Tibial artery (tissue), 4 donors: Measurements from ENCODE around the gene NRXN3.

Experiments used
- DNase-seq, 2 donors: peaks; one replicate each; pipeline ENCODE4 v3.0.0-alpha.2; 2019
- H3K27ac ChIP-seq, 2 donors: fragments of 200-600 bp; sonication (generic) in 1 of 2; 1 replicate in 1 of 2; 2 replicates in 1 of 2; pipeline ENCODE4 v1.5.1; 2018 to 2019; ENCODE audit warnings: mild to moderate bottlenecking in 1 of 2
- H3K27me3 ChIP-seq, 2 donors: fragments of 200-600 bp; sonication (generic) in 1 of 2; one replicate each; pipeline versions ENCODE4 v1.5.1 to v1.6.0; 2016 to 2019
- H3K36me3 ChIP-seq, 3 donors: fragments of 200-600 bp; sonication (generic) in 2 of 3; one replicate each; pipeline ENCODE4 v1.5.1; 2016 to 2019; ENCODE audit warnings: mild to moderate bottlenecking in 2 of 3
- H3K4me1 ChIP-seq, 4 donors: fragments of 200-600 bp; sonication (generic) in 2 of 4; 1 replicate in 3 of 4; 2 replicates in 1 of 4; pipeline ENCODE4 v1.5.1; 2016 to 2019
- H3K4me3 ChIP-seq, 2 donors: fragments of 200-600 bp; sonication (generic) in 1 of 2; 1 replicate in 1 of 2; 2 replicates in 1 of 2; pipeline ENCODE4 v1.5.1; 2018 to 2019; ENCODE audit warnings: mild to moderate bottlenecking in 2 of 2
- H3K9me3 ChIP-seq, 3 donors: fragments of 200-600 bp; sonication (generic) in 1 of 3; one replicate each; pipeline ENCODE4 v1.5.1; 2016 to 2019
- intact Hi-C: fragments of 100-400 bp; cut with DNase I; formaldehyde crosslinking; loops from one replicate; pipeline ENCODE4 v1.15.0; 2023; ENCODE audit warnings: low total_unique reads
- TF ChIP-seq, protein P1 (sequence below), 2 experiments: fragments of 200-600 bp in 1 of 2; fragments of 450-650 bp in 1 of 2; IDR thresholded peaks; one replicate each; pipeline ENCODE4 v1.5.1; 2017 to 2019; ENCODE audit warnings: antibody characterized with exemption in 2 of 2, mild to moderate bottlenecking in 1 of 2, moderate library complexity in 1 of 2

The NRXN3 gene

DNA sequence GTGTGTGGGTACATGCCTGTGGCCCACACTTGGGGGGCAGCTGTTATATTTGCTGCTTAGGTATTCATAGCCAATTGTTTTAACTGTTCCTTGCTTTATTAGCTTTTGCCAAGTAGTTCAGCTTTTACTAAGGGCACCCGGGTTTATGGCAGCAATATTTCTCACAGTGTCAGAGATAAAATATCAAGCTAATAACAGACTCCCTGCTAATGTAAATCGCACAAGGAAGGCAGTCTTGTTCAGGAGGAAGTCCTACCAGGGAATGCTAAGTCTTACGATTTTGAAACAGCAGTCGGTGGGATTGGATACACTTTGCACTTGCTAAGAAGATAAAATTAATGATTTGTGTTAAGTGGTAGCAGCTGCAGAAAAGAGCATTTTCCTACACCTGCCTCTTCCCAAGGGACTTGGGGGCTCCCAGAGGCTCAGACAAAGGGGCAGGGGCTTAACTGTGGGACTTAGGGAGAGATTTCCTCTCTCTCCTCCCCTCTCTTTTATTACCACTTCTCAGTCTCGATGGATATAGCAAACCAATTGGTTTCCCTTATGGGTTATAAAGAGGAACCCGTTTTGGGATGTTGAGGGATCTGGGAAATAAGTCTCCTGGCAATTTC, 175.1 kb downstream of the NRXN3 start:
- intact Hi-C loops: no loop called here
- no peaks in the 10 kb centered on the region for H3K9me3 ChIP-seq
- TF ChIP-seq, protein P1, sequence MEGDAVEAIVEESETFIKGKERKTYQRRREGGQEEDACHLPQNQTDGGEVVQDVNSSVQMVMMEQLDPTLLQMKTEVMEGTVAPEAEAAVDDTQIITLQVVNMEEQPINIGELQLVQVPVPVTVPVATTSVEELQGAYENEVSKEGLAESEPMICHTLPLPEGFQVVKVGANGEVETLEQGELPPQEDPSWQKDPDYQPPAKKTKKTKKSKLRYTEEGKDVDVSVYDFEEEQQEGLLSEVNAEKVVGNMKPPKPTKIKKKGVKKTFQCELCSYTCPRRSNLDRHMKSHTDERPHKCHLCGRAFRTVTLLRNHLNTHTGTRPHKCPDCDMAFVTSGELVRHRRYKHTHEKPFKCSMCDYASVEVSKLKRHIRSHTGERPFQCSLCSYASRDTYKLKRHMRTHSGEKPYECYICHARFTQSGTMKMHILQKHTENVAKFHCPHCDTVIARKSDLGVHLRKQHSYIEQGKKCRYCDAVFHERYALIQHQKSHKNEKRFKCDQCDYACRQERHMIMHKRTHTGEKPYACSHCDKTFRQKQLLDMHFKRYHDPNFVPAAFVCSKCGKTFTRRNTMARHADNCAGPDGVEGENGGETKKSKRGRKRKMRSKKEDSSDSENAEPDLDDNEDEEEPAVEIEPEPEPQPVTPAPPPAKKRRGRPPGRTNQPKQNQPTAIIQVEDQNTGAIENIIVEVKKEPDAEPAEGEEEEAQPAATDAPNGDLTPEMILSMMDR (IDR thresholded peaks at IDR 0.05): no peak
- no peaks in the 10 kb centered on the region for H3K36me3 ChIP-seq
- DNase-seq: no peak
- no peak overlapping the region for H3K4me3 ChIP-seq
- H3K27ac ChIP-seq: no peak overlapping the region
- H3K27me3 ChIP-seq: no peaks in the 10 kb centered on the region
- H3K4me1 ChIP-seq: no peaks in the 10 kb centered on the region

GRCh38 chr14:78346747-78347146, 176.6 kb downstream of the NRXN3 start:
- Histone ChIP-seq H3K4me3 (no peak overlapping the region), H3K27ac (no peak overlapping the region), H3K4me1 (no peaks in the 10 kb centered on the region), H3K9me3 (no peaks in the 10 kb centered on the region), H3K36me3 (no peaks in the 10 kb centered on the region), H3K27me3 (no peaks in the 10 kb centered on the region)
- intact Hi-C loops: no loop called here
- DNase-seq: no peak
- TF ChIP-seq, protein P1 (IDR thresholded peaks at IDR 0.05): no peak

DNA sequence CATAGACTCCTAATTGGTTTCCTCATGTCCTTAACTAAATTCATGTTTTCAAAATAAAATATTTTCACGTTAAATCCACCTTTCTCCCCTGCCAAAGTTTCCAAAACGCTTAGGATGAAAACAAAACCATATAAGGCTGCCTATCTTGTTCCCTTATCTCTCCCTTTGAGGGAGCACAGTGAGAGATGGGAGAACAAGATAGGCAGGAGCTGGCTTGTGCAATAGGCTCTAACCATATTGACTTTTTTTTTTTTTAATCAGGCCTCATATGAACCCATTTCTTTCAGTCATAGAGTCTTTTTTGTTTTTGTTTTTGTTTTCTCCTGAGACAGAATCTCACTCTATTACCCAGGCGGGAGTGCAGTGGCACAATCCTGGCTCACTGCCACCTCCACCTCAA, 184.9 kb downstream of the NRXN3 start:
- Histone ChIP-seq H3K4me1 (no peaks in the 10 kb centered on the region), H3K36me3 (no peaks in the 10 kb centered on the region), H3K9me3 (no peaks in the 10 kb centered on the region), H3K27me3 (no peaks in the 10 kb centered on the region), H3K4me3 (no peak overlapping the region), H3K27ac (no peak overlapping the region)
- intact Hi-C loops: no loop called here
- TF ChIP-seq, protein P1 (IDR thresholded peaks at IDR 0.05): no peak
- no peak for DNase-seq

- no peak for DNase-seq
- no peak overlapping the region for H3K27ac ChIP-seq
- H3K9me3 ChIP-seq: no peaks in the 10 kb centered on the region
- no peaks in the 10 kb centered on the region for H3K36me3 ChIP-seq
- no peak overlapping the region for H3K4me3 ChIP-seq
- H3K27me3 ChIP-seq: no peaks in the 10 kb centered on the region
- TF ChIP-seq, protein P1 (IDR thresholded peaks at IDR 0.05): no peak
- H3K4me1 ChIP-seq: no peaks in the 10 kb centered on the region
- intact Hi-C loops: no loop called here
Observed at GRCh38 chr14:78356391-78356790, 186.2 kb downstream of the NRXN3 start.

DNA sequence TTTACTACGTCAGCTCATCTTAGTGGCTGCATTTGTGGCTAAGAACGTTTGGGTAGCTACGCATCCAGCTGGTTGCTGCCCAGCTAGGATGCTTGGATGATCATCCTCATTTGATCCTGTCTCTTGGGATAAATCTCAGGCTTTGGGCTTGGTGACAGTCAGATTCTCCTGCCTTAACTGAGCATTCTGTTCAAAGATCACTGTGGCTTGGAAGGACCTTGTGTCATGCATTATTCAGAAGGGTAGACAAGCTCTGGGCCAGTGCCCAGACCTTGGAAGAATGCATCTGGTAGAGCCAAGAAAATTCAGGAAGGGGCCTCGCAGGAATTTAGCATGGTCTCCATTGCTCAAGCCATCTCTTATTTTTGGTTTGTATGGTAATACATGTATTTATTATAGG, 188.4 kb downstream of the NRXN3 start:
- no peaks in the 10 kb centered on the region for H3K27me3 ChIP-seq
- no peaks in the 10 kb centered on the region for H3K9me3 ChIP-seq
- intact Hi-C loops: no loop called here
- no peak for DNase-seq
- no peak overlapping the region for H3K4me3 ChIP-seq
- no peaks in the 10 kb centered on the region for H3K36me3 ChIP-seq
- TF ChIP-seq, protein P1 (IDR thresholded peaks at IDR 0.05): no peak
- H3K27ac ChIP-seq: no peak overlapping the region
- H3K4me1 ChIP-seq: no peaks in the 10 kb centered on the region

GRCh38 chr14:78359581-78359980, 189.4 kb downstream of the NRXN3 start:
- TF ChIP-seq, protein P1 (IDR thresholded peaks at IDR 0.05): no peak
- Histone ChIP-seq H3K27me3 (no peaks in the 10 kb centered on the region), H3K36me3 (no peaks in the 10 kb centered on the region), H3K9me3 (no peaks in the 10 kb centered on the region), H3K27ac (no peak overlapping the region), H3K4me1 (no peaks in the 10 kb centered on the region), H3K4me3 (no peak overlapping the region)
- no peak for DNase-seq
- intact Hi-C loops: no loop called here
